OCI-LY1 (cell line): ENCODE data around the gene MOB3A.
"Not testable (repeated sequence)": the region's sequence is repeated elsewhere in the genome, so short reads cannot be mapped to it uniquely, and the experiment has no call there.

ENCODE experiments used
- H2AFZ ChIP-seq: fragments of 200-600 bp; sonication (generic), shearing (Covaris generic); 2 replicates; pipeline ENCODE4 v1.6.0; 2014; ENCODE audit warnings: antibody characterized with exemption, mild to moderate bottlenecking, low read length
- H3F3A ChIP-seq: fragments of 200-600 bp; sonication (generic), shearing (Covaris generic); 2 replicates; pipeline ENCODE4 v1.6.0; 2014; ENCODE audit warnings: mild to moderate bottlenecking, antibody characterized with exemption, low read length, moderate library complexity; ENCODE audit not compliant: insufficient read depth
- H3K27ac ChIP-seq: fragments of 200-600 bp; sonication (generic); 2 replicates; pipeline ENCODE4 v1.5.1; 2014; ENCODE audit warnings: low read length, mixed run types, mild to moderate bottlenecking, low read depth; ENCODE audit not compliant: poor library complexity, severe bottlenecking
- H3K27me3 ChIP-seq: fragments of 200-600 bp; sonication (generic); 2 replicates; pipeline ENCODE4 v1.6.0; 2014; ENCODE audit warnings: antibody characterized with exemption, mild to moderate bottlenecking, low read length, moderate library complexity; ENCODE audit not compliant: insufficient read depth
- H3K36me3 ChIP-seq: fragments of 200-600 bp; sonication (generic); 2 replicates; pipeline ENCODE4 v1.6.1; 2014; ENCODE audit warnings: mild to moderate bottlenecking, antibody characterized with exemption, low read length, moderate library complexity, mixed read lengths; ENCODE audit not compliant: insufficient read depth
- H3K4me1 ChIP-seq: fragments of 200-600 bp; sonication (generic); 2 replicates; pipeline ENCODE4 v1.5.1; 2014; ENCODE audit warnings: mild to moderate bottlenecking, low read length, moderate library complexity; ENCODE audit not compliant: insufficient read depth, severe bottlenecking
- H3K4me2 ChIP-seq: fragments of 200-600 bp; sonication (generic), shearing (Covaris generic); 2 replicates; pipeline ENCODE4 v1.6.1; 2014; ENCODE audit warnings: low read length
- H3K4me3 ChIP-seq: fragments of 200-600 bp; sonication (generic); 2 replicates; pipeline ENCODE4 v1.5.1; 2014; ENCODE audit warnings: low read length, low read depth, mild to moderate bottlenecking, mixed read lengths; ENCODE audit not compliant: poor library complexity, severe bottlenecking
- H3K79me2 ChIP-seq: fragments of 200-600 bp; shearing (Covaris generic); 2 replicates; pipeline ENCODE4 v1.6.1; 2016; ENCODE audit warnings: mixed run types, low read length, mixed read lengths; ENCODE audit not compliant: insufficient read depth
- H3K9ac ChIP-seq: fragments of 200-600 bp; sonication (generic), shearing (Covaris generic); 2 replicates; pipeline ENCODE4 v1.6.1; 2014; ENCODE audit warnings: mild to moderate bottlenecking, low read length, mixed read lengths
- H3K9me2 ChIP-seq: fragments of 200-600 bp; sonication (generic), shearing (Covaris generic); 2 replicates; pipeline ENCODE4 v1.6.1; 2014; ENCODE audit warnings: low read depth, mild to moderate bottlenecking, low read length, mixed read lengths
- H3K9me3 ChIP-seq: fragments of 200-600 bp; shearing (Covaris generic); 2 replicates; pipeline ENCODE4 v1.6.1; 2014; ENCODE audit warnings: low read length, mixed read lengths
- H4K20me1 ChIP-seq: fragments of 200-600 bp; sonication (generic), shearing (Covaris generic); 2 replicates; pipeline ENCODE4 v1.6.0; 2016; ENCODE audit warnings: mild to moderate bottlenecking, low read length; ENCODE audit not compliant: insufficient read depth
- CTCF ChIP-seq: fragments of 200-600 bp; sonication (generic), shearing (Covaris generic); IDR thresholded peaks from 2 replicates; pipeline ENCODE4 v1.5.1; 2017; ENCODE audit warnings: mild to moderate bottlenecking, antibody characterized with exemption, low read length, moderate library complexity, mixed read lengths
- EZH2 ChIP-seq: fragments of 200-600 bp; sonication (generic), shearing (Covaris generic); IDR thresholded peaks from 2 replicates; pipeline ENCODE4 v1.8.0; 2017; ENCODE audit warnings: borderline replicate concordance, mixed run types, mild to moderate bottlenecking, antibody characterized with exemption, low read length, moderate library complexity, mixed read lengths

The MOB3A gene

GRCh38 chr19:2089727-2090053, 6.4 kb downstream of the MOB3A start:
- no peaks in the 10 kb centered on the region for H4K20me1 ChIP-seq
- H3K4me1 ChIP-seq: peaks cover 83% of the 10 kb centered on the region
- H3K4me2 ChIP-seq: peak overlapping the region; percentile 65
- H3F3A ChIP-seq: peaks cover 5% of the 10 kb centered on the region; the same call in 1 of the 2 replicates
- H3K27me3 ChIP-seq: no peaks in the 10 kb centered on the region
- no peak for TF ChIP-seq CTCF
- no peak for TF ChIP-seq EZH2
- no peak overlapping the region for H2AFZ ChIP-seq
- no peaks in the 10 kb centered on the region for H3K79me2 ChIP-seq
- H3K9ac ChIP-seq: peak overlapping the region; percentile 37; the same call in 1 of the 2 replicates
- H3K4me3 ChIP-seq: peak overlapping the region; percentile 36
- H3K9me2 ChIP-seq: no peaks in the 10 kb centered on the region
- peak overlapping the region; percentile 98 for H3K27ac ChIP-seq
- H3K9me3 ChIP-seq: no peaks in the 10 kb centered on the region
- H3K36me3 ChIP-seq: peaks cover 6% of the 10 kb centered on the region; the same call in 1 of the 2 replicates

- Histone ChIP-seq H3K36me3 (peaks cover 6% of the 10 kb centered on the region; the same call in 1 of the 2 replicates), H3K79me2 (no peaks in the 10 kb centered on the region), H3K4me2 (peak overlapping the region; percentile 65; the same call in 1 of the 2 replicates), H3K27ac (peak overlapping the region; percentile 98), H3K4me3 (no peak overlapping the region), H2AFZ (no peak overlapping the region), H3K9ac (peak overlapping the region; percentile 37; the same call in 1 of the 2 replicates), H3K9me2 (no peaks in the 10 kb centered on the region), H3K27me3 (no peaks in the 10 kb centered on the region), H3K4me1 (peaks cover 80% of the 10 kb centered on the region), H4K20me1 (no peaks in the 10 kb centered on the region), H3K9me3 (no peaks in the 10 kb centered on the region), H3F3A (peaks cover 5% of the 10 kb centered on the region; the same call in 1 of the 2 replicates)
- TF ChIP-seq CTCF (no peak), EZH2 (no peak)
Measured at GRCh38 chr19:2089001-2089711, 7.0 kb downstream of the MOB3A start.

GRCh38 chr19:2087621-2088100, 8.5 kb downstream of the MOB3A start:
- no peaks in the 10 kb centered on the region for H4K20me1 ChIP-seq
- no peak overlapping the region for H3K4me3 ChIP-seq
- H3K36me3 ChIP-seq: no peaks in the 10 kb centered on the region; the same call in 1 of the 2 replicates
- peaks cover 81% of the 10 kb centered on the region for H3K4me1 ChIP-seq
- TF ChIP-seq EZH2: no peak
- peak; percentile 40 for TF ChIP-seq CTCF
- H3K9ac ChIP-seq: peak overlapping the region; percentile 44; the same call in 1 of the 2 replicates
- no peaks in the 10 kb centered on the region for H3K9me2 ChIP-seq
- H3K79me2 ChIP-seq: peaks cover 1% of the 10 kb centered on the region; the same call in 1 of the 2 replicates
- no peak overlapping the region for H2AFZ ChIP-seq
- H3F3A ChIP-seq: peaks cover 5% of the 10 kb centered on the region; the same call in 1 of the 2 replicates
- H3K9me3 ChIP-seq: no peaks in the 10 kb centered on the region
- H3K4me2 ChIP-seq: peak overlapping the region; percentile 29; the same call in 1 of the 2 replicates
- peak overlapping the region; percentile 98 for H3K27ac ChIP-seq
- H3K27me3 ChIP-seq: no peaks in the 10 kb centered on the region

GRCh38 chr19:2086695-2087620, 9.2 kb downstream of the MOB3A start:
- not testable (repeated sequence) for H3F3A ChIP-seq, H3K4me3 ChIP-seq, H4K20me1 ChIP-seq, H3K27me3 ChIP-seq, H3K79me2 ChIP-seq, H3K9me3 ChIP-seq, H3K9me2 ChIP-seq, H2AFZ ChIP-seq, H3K36me3 ChIP-seq
- Histone ChIP-seq H3K4me1 (peaks cover 87% of the 10 kb centered on the region), H3K9ac (peak overlapping the region; percentile 33; the same call in 1 of the 2 replicates), H3K4me2 (peak overlapping the region; percentile 37; the same call in 1 of the 2 replicates), H3K27ac (peak overlapping the region; percentile 98)
